ENCODE results near the gene TUBGCP2. TPM values are rescaled to one million over a fixed set of nuclear protein-coding genes. Genes with fewer than 3 reads are reported as not detected.
"Not testable (repeated sequence)": the region's sequence is repeated elsewhere in the genome, so short reads cannot be mapped to it uniquely, and the experiment has no call there.

TUBGCP2 gene
- total RNA-seq, 1 donor from 2014 or later = 47.7 TPM

DNA sequence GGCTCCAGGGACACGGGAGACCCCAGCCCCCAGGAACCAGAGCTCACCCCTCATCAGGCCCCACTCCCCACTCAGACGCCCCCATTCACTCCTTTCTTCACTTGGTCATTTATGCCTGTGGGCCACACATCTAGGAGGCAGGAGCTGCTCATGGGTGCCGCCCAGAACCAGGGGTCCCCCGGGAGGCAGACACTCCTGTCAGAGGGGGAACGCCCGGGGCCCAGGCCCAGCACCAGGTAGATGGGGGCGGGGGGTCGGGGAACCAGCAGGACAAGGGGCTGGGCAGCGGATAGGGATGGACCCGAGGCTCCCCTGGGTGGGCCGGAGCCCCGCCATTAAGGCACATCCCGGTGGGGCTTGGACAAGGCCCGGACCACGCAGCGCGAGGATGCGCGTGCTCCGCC is 16.2 kb upstream of the TUBGCP2 start:
- DNase-seq = no peak

DNA sequence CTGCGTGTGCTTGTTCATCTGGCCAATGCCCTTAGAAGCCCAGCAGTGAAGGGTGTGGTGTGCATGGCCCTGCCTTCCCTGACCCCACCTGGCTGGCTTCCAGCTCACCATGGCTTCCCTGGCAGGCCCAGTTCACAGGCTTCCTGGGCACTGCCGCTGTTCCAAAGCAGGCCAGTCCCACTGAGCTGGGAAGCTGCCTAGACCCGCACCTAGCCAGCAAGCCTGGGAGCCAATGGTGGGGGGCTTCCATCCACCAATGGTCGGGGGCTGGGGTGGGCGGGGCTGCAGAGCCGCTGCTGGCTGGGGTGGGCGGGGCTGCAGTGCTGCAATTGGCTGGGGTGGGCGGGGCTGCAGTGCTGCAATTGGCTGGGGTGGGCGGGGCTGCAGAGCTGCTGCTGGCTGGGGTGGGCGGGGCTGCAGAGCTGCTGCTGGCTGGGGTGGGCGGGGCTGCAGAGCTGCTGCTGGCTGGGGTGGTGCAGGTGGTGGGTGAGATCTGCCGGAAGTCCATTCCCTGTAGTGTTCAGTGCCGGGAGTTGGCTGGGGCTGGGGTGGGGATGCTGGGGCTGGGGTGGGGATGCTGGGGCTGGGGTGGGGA is 15.6 kb upstream of the TUBGCP2 start:
- peak; percentile 64 for DNase-seq

DNA sequence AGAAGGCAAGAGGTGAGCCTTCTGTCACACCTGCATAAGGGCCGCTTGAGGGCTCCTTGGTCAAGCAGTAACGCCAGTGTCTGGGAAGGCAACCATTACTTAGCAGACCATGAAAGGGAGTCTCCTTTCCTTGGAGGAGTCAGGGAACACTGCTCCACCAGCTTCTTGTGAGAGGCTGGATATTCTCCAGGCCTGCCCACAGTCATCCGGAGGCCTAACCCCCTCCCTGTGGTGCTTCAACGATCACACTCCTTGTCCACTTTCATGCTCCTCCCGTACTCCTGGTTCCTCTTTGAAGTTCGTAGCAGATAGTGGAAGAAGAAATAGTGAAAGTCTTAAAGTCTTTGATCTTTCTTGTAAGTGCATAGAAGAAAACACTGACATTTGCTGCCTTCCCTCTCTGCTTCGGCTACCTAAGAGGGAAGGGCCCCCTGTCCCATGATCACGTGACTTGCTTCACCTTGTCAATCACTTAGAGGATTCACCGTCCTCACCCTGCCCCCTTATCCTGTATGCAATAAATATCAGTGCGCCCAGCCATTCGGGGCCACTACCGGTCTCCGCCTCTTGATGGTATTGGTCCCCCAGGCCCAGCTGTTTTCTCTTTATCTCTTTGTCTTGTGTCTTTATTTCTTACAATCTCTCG is 13.5 kb upstream of the TUBGCP2 start:
- not testable (repeated sequence) for DNase-seq

DNA sequence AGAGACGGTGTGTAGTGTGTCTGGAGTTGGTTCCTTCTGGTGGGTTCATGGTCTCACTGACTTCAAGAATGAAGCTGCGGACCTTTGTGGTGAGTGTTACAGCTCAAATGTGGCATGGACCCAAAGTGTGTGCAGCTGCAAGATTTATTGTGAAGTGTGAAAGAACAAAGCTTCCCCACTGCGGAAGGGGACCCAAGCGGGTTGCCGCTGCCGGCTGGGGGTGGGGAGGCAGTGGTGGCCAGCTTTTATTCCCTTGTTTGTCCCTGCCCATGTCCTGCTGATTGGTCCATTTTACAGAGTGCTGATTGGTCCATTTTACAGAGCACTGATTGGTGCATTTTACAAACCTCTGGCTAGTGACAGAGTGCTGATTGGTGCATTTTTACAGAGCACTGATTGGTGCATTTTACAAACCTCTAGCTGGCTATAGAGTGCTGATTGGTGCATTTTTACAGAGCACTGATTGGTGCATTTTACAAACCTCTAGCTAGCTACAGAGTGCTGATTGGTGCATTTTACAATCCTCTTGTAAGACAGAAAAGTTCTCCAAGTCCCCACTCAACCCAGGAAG is 12.3 kb upstream of the TUBGCP2 start:
- not testable (repeated sequence) for DNase-seq

DNA sequence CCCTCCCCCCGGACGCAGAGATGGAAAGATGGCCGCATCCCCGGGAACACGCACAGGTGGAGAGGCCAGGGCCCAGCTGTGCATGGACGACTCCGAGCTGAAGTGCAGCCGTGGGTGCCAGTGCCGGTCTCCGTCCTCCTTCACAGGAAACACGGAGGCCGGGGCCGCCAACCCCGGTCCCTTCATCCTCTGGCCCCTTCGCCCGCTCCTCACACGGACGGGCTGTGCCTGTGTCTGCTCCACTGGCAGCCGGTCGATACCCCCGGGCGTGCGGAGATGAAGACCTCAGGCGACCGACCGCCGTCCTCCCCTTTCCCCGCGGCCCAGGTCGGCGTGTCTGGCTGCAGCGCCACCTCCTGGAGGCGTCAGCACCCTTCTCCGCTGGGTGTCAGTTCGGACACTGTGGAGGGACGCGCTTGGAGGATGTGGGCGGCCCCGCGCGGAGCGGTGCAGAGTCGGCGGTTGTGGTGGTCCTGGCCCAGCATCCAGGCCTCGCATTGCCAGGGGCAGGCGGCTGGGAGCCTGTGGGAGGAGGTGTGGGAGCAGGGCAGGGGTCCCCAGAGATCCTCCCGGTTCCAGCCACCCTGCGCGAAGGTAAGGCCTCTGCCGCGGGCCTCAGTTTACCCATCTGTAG is 9.9 kb upstream of the TUBGCP2 start:
- DNase-seq = peak; percentile 56

DNA sequence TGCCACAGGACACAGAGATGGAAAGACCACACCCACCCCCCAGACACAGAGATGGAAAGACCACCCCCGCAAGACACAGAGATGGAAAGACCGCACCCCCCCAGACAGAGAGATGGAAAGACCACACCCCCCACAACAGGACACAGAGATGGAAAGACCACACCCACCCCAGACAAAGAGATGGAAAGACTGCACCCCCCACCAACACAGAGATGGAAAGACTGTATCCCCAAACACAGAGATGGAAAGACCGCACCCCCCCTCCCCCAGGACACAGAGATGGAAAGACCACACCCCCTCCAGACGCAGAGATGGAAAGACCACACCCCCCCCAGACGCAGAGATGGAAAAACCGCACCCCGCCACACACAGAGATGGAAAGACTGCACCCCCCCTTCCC is 8.1 kb upstream of the TUBGCP2 start:
- no peak for DNase-seq

DNA sequence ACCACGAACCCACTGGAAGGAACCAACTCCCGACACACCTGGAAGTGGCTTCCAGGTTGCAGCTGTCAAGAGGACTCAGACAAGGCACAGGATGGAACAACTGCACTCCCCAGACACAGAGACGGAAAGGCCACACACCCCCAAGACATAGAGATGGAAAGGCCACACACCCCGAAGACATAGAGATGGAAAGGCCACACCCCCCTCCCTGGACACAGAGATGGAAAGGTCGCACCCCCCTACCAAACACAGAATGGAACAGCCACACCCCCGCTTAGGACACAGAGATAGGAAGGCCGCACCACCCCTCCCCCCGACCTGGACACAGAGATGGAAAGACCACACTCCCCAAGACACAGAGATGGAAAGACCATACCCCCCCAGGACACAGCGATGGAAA is 7.6 kb upstream of the TUBGCP2 start:
- DNase-seq = no peak

DNA sequence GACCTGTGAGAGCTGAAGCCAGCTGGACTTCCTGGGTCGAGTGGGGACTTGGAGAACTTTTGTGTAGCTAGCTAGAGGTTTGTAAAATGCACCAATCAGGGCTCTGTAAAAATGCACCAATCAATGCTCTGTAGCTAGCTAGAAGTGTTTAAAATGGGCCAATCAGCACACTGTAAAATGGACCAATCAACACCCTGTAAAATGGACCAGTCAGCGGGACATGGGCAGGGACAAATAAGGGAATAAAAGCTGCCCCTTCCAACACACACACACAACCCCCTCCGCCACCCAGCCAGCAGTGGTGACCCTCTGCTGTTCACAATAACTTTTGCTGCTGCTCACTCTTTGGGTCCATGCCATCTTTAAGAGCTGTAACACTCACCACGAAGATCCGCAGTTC is 7.2 kb upstream of the TUBGCP2 start:
- no peak for DNase-seq

DNA sequence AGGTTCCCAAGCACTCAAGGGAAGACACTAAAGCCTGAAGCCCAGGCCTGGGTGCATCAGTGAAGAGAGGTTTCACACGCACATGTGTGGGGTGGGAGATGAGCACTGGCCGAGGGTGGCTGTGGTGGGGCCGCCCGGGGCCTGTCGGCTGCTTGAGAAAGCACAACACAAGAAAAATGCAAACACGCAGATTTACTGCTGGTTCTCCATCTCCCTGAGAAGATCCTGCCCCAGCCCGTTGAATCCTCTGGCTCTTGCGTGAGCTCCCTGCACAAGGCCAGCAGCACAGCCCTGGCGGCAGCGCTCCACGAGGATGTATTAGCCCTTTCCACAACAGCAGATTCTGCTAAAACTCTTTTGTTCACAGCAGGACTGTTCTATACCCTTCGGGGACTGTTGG is 6.2 kb upstream of the TUBGCP2 start:
- no peak for DNase-seq

DNA sequence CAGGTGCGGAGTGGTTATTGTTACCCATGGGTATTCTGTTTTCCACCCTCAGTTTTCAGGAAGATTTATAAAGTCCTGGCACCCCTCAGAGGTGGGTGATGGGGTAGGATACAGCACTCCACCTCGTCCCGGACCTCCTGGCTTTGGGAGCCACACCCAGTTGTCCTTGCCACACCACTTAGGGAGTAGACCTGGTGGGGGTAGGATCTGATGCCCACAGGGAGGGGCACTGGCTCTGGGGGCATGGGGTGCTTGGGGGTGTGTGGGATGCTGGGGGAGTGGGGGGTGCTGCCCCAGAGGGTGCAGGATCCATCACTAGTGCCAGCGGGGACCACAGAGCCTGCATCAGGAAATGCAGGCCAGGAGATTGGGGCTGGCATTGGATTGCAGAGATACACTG is 4.5 kb upstream of the TUBGCP2 start:
- DNase-seq = no peak

DNA sequence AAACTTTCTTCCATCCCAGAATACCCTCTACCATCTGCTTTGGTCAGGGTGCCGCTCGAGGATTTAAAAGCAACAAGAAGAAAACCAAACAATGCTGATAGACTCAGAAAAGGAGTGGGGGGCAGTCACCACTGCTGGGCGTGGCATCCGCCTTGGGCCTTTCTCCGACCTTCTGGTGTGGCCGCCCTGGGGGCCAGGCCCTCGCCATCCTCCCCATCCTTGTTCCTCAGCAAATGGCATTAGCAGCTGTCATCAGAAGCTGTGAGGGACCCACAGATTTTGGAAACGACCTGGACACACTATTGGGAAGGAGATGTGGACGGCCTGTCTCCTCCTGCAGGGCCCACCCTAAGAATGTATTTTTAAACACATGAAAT is 4.1 kb upstream of the TUBGCP2 start:
- no peak for DNase-seq

DNA sequence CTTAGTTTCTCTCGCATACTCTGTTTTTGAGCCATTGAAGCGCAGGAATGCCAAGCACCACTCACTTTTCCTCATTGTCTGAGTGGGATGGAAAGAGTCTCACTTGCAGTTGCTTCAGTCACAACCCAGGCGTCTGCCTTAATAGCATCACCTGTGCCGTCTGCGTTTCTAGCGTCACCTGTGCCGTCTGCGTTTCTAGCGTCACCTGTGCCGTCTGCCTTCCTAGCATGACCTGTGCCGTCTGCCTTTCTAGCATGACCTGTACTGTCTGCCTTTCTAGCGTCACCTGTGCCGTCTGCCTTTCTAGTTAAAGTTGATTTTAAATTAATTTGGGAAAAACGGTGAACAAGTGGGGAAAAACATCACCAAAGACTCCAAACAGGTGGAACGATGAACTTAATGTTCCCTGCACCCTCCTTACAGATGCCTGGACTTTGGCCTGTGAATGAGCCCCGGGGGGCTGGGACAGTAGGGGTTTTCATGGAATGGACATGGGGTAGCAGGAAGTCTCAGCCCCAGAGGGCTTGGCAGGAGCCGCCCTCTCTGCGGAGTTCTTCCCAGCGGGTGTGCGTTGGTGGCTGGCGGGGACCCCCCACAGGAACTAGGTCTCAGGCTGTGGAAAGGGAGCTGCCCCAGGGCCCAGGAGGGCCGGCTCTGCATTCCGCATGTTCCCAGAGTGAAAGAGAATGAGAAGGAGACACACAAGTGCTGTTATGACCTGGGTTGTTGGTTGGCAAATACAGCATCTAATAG is 3.5 kb upstream of the TUBGCP2 start:
- no peak for DNase-seq

DNA sequence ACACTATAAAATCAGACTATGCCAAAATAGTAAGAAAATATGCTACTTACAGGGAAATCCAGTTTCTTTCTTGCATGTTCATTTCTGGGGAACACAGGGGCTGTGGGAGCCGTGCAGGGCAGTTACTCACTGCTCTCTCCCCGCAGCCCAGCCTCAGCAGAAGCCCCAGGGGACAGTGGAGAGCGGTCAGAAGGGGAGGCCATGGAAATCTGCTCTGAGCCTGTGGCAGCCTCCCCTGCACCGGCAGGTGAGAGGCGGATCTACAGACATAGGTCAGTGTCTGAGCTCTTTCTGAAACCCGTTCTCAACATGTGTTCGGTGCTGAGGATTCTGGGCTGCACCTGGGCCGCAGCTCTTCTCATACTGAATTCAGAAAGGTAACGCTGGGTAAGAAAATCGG is 2.9 kb upstream of the TUBGCP2 start:
- DNase-seq = no peak

DNA sequence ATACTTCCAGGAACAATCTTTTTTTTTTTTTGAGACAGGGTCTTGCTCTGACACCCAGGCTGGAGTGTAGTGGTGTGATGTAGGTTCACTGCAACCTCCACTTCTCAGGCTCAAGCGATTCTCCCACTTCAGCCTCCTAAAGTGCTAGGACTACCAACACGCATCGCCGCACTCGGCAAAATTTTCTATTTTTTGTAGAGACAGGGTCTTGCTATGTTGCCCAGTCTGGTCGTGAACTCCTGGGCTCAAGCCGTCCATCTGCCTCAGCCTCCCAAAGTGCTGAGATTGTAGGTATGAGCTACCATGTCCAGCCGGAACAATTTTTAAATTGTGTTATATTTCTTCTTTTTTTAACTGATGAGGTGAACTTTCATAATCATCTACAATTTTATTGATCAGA is 2.1 kb upstream of the TUBGCP2 start:
- DNase-seq = no peak

DNA sequence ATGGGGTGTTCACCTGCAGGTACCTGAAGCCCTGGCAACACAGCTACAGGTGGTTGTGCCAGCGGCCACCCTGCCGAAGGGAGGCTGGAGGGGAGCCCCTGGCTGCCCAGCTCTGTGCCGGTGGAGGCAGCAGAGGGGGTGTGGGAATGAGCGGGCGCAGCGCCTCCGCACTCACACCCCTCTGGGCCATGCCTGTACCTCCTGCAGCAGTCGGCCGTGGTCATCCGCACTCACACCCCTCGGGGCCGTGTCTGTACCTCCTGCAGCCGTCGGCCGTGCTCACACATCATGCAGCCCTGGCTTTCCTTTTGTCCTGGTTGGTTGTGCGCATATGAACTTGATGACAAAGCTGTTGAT is 1.7 kb upstream of the TUBGCP2 start:
- DNase-seq = no peak

DNA sequence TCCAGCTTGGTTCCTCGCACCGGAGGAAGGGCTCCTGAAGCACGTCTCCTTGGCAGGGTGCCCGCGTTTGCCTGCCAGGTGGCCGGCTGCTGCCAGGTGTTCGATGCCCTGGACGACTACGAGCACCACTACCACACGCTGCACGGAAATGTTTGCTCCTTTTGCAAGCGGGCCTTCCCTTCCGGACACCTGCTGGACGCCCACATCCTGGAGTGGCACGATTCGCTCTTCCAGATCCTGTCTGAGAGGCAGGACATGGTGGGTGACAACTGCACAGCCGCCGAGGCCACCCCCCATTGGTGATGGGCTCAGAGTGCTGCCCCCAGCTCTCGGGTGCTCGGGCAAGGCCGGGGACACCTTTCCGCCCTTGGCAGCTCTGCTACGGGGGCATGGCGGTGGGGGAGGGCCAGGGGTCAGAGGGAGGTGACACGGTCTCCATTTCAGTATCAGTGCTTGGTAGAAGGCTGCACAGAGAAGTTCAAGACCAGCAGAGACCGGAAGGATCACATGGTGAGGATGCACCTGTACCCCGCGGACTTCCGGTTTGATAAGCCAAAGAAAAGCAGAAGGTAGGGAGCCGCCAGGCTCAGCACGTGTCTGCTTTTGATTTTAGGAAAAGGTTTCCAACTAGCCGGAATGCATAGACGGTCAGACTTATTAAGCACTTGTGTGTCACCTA is 1.2 kb upstream of the TUBGCP2 start:
- DNase-seq = no peak

DNA sequence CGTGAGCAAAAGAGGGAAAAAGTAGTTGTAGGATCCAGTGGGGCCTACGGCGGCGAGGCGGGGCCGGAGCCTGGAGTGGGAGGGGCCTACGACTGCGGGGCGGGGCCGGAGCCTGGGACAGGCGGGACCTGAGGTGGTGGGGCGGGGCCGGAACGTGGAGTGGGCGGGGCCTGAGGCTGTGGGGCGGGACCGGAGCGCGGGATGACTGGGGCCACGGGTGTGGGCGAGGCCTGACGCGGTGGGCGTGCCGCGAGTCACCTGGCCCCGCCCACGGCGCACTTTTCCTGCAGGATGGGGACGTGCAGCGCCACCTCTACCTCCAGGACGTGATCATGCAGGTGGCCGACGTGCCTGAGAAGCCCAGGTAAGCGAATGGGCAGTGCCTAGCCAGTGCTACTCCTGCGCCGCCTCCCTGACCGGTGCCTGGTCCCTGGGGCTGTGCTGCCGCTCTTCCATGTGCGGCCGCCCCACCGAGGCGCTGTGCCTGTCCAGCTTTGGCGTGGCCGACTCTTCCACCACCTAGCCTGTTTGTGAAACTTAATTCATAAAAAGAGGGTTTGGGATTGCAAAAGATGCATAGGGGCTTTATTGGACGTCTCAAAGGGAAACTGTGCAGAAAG is 538 bp upstream of the TUBGCP2 start:
- DNase-seq = peak; percentile 93

DNA sequence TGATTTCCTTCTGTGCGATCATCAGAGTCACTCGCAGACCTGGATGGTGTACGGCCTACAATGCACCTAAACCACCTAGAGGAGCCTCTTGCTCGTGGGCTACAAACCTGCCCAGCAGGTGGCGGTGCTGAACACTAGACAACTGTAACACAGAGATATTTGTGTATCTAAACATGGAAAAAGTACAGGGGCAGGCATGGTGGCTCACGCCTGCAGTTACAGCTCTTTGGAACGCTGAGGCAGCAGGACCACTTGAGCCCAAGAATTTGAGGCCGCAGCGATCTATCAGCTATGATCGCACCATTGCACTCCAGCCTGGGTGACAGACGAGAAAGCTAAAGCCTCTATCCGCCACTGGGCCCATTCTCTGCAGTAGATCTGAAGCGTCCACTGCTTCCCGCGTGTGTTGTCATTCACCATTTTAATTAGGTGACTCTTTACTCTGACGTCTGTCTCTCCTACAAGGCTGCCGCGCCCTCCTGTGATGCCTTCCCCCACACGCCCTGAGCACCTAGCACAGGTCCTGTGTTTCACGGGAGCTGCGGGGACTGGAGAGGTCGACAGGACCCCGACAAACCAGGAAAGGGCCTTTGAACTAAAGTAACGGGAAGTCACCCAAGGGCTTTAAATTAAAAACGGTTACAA is 774 bp downstream of the TUBGCP2 start:
- DNase-seq = peak; percentile 80

DNA sequence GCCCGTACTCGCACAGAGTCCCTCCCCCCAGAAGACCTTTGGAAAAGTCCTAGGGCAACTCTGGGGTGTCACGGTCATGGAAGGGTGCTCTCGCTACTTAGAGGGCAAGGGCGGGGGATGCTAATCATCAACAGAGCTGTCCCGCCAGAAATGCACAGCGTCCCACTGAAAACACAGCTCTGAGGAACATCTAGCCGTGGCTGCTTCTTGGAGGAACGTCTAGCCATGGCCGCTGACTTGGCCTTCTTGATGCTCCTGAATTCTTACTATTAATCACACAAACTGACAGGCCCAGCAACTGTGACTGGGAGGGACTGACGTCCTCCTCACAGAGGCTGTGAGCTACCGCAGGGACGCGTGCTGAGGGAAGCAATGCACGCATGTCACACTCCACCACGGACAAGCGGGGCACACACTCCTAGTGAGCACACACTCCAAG is 1.7 kb downstream of the TUBGCP2 start:
- DNase-seq = no peak

DNA sequence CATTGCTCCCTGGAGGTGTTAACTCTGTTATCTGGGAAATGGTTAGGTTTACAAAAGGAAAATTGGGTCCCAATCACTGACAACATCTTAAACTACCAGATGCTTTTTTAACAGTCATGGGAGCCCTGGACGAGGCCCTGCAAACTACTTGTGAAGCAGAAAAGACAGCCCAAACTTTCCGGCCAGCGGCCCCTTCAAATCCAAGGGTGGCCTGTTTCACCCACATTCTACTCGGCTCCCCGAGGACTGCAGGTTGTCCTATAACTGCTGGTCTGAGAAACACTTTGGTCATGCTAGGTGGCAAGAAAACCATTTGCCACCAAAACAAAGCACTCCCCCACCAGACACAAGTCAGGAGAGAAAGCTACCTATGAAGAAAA is 2.6 kb downstream of the TUBGCP2 start:
- no peak for DNase-seq

DNA sequence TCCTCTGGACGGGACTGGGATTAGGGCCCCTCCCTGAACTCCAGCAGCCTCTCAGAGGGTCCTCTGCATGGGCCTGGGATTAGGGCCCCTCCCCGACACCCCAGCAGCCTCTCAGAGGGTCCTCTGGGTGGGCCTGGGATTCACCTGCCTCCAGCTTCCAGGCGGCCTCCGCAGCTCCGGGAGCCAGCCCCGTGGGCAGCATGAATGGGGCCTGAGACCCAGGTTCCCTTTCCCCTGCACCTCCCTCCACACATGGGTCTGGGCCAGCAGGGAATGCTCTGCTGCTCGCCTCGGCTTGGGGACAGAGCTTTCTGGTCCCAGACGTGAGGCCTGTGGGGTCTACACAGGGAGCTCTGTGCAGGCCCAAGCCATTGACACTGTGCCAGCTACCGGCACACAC is 5.5 kb downstream of the TUBGCP2 start:
- no peak for DNase-seq

DNA sequence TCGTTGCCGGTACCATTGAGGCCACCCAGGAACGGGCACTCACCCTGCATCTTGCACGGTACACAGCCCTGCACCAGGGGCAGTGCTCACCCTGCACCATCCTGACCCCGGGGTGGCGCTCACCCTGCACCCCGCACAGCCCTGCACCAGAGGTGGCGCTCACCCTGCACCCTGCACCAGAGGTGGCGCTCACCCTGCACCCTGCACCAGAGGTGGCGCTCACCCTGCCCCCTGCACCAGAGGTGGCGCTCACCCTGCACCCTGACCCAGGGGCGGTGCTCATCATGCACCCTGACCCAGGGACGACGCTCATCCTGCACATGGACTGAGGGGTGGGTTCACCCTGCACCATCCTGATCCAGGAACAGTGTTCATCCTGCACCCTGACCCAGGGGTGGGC is 6.4 kb downstream of the TUBGCP2 start:
- DNase-seq = no peak

Data from tongue (tissue), 2 donors.